GM19328 (cell line): ENCODE data around the gene DPH2.

ENCODE experiments used
- ATAC-seq: cut with Tn5 transposase; IDR thresholded peaks from one replicate; pipeline ENCODE4 v1.9.1; 2021; ENCODE audit warnings: mild to moderate bottlenecking, moderate library complexity; ENCODE audit not compliant: unreplicated experiment

The DPH2 gene

GRCh38 chr1:43998000-43998378 lies 28.2 kb downstream of the DPH2 start:
- ATAC-seq, result no peak

GRCh38 chr1:43999455-43999854 lies 29.6 kb downstream of the DPH2 start:
- no peak for ATAC-seq

- no peak for ATAC-seq
Measured at GRCh38 chr1:44000122-44000665, 30.4 kb downstream of the DPH2 start.

GRCh38 chr1:44002165-44002564 lies 32.4 kb downstream of the DPH2 start:
- no peak for ATAC-seq

- ATAC-seq, result no peak
Measured at GRCh38 chr1:44002606-44003157, 32.9 kb downstream of the DPH2 start.

GRCh38 chr1:44008259-44008658 lies 38.4 kb downstream of the DPH2 start:
- no peak for ATAC-seq

- ATAC-seq, result no peak
Measured at GRCh38 chr1:44010935-44011471, 41.2 kb downstream of the DPH2 start.

GRCh38 chr1:44012404-44012803 lies 42.6 kb downstream of the DPH2 start:
- no peak for ATAC-seq

GRCh38 chr1:44012941-44013609 lies 43.3 kb downstream of the DPH2 start:
- ATAC-seq, result no peak

GRCh38 chr1:44013949-44014348 lies 44.1 kb downstream of the DPH2 start:
- ATAC-seq, result no peak

GRCh38 chr1:44014365-44015104 lies 44.7 kb downstream of the DPH2 start:
- no peak for ATAC-seq

GRCh38 chr1:44015206-44015605 lies 45.4 kb downstream of the DPH2 start:
- no peak for ATAC-seq

GRCh38 chr1:44016041-44016889 lies 46.5 kb downstream of the DPH2 start:
- no peak for ATAC-seq

- no peak for ATAC-seq
Measured at GRCh38 chr1:44016890-44017400, 47.1 kb downstream of the DPH2 start.

- ATAC-seq, result no peak
Measured at GRCh38 chr1:44019466-44019948, 49.7 kb downstream of the DPH2 start.

- no peak for ATAC-seq
Measured at GRCh38 chr1:44020464-44020863, 50.7 kb downstream of the DPH2 start.

GRCh38 chr1:44021156-44021555 lies 51.3 kb downstream of the DPH2 start:
- ATAC-seq, result no peak

GRCh38 chr1:44021581-44022321 lies 51.9 kb downstream of the DPH2 start:
- no peak for ATAC-seq
